ENCODE results near the gene ANKLE1.

ANKLE1 gene

DNA sequence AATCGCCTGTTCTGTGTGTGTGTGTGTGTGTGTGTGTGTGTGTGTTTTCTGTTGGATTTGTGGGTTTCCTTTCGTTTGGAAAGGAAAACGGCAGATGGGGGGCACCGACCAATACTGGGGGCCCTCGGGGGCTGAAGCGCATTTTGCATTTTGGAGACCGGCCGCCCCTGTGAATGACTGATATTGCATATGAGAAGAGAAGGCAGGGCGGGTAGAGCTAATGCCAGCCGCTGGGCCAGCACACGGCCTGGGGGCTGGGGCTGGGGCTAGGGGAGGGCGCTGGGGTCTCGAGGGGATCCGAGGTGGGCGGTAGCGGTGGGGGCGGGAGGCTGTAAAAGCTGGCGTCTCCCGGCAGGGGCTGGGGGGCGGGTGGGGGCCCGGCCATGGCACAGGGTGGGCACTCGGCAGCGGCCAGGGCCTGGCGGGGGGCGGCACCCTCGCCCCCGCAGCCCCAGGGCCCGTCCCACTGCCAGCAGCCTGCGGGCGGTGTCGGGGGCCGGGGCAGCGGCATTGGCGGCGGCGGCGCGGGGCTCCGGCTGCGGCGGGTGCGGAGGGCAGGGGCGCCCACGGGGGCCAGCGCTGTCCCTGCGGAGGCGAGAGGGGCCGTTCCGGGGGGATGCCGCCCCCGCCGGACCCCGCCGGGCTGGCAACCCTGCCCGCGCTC is 41.7 kb downstream of the ANKLE1 start:
- H2AFZ ChIP-seq (ENCODE audit: low read length): no peak overlapping the region
- TF ChIP-seq, protein P1, sequence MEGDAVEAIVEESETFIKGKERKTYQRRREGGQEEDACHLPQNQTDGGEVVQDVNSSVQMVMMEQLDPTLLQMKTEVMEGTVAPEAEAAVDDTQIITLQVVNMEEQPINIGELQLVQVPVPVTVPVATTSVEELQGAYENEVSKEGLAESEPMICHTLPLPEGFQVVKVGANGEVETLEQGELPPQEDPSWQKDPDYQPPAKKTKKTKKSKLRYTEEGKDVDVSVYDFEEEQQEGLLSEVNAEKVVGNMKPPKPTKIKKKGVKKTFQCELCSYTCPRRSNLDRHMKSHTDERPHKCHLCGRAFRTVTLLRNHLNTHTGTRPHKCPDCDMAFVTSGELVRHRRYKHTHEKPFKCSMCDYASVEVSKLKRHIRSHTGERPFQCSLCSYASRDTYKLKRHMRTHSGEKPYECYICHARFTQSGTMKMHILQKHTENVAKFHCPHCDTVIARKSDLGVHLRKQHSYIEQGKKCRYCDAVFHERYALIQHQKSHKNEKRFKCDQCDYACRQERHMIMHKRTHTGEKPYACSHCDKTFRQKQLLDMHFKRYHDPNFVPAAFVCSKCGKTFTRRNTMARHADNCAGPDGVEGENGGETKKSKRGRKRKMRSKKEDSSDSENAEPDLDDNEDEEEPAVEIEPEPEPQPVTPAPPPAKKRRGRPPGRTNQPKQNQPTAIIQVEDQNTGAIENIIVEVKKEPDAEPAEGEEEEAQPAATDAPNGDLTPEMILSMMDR (IDR thresholded peaks at IDR 0.05; ENCODE audit: low read length): no peak
- no peak for TF ChIP-seq EZH2 (IDR thresholded peaks at IDR 0.05; ENCODE audit: borderline replicate concordance, low read length)
- H3K9me2 ChIP-seq (ENCODE audit: low read depth, low read length): no peaks in the 10 kb centered on the region
- H3K4me2 ChIP-seq (ENCODE audit: low read length): no peak overlapping the region
- peaks cover 41% of the 10 kb centered on the region for H3K36me3 ChIP-seq (ENCODE audit: insufficient read depth, low read length)
- H3K4me3 ChIP-seq (ENCODE audit: low read depth, low read length, poor library complexity, severe bottlenecking): no peak overlapping the region
- H3K27ac ChIP-seq (ENCODE audit: low read depth, low read length, poor library complexity, severe bottlenecking): no peak overlapping the region
- no peaks in the 10 kb centered on the region for H4K20me1 ChIP-seq (ENCODE audit: insufficient read depth, low read length)
- no peak overlapping the region for H3K9ac ChIP-seq (ENCODE audit: low read length)
- peaks cover 6% of the 10 kb centered on the region for H3K4me1 ChIP-seq (ENCODE audit: insufficient read depth, low read length, severe bottlenecking)
- H3K9me3 ChIP-seq (ENCODE audit: low read length): no peaks in the 10 kb centered on the region
- H3K27me3 ChIP-seq (ENCODE audit: insufficient read depth, low read length): no peaks in the 10 kb centered on the region
- no peaks in the 10 kb centered on the region for H3K79me2 ChIP-seq (ENCODE audit: insufficient read depth, low read length)
- H3F3A ChIP-seq (ENCODE audit: insufficient read depth, low read length): peaks cover 3% of the 10 kb centered on the region; the same call in 1 of the 2 replicates

DNA sequence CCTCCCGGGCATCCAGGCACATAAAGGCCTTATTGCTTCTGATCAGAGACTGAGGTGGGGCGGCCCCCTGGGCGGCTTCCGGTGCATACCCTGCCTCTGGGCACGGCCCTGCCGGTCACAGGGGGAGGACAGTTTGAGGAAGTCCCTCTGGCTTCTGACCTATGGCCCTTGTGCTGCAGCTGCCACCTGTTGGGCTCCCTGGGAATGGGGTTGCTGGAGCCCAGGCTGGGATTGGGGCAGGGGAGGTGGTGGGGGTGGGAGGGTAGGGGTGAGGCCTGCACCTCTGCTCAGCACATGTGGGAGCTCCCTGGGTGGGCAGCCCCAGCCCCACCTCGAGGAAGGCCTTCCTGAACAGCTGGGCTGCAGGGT is 42.2 kb downstream of the ANKLE1 start:
- no peaks in the 10 kb centered on the region; the same call in 1 of the 2 replicates for H3K27me3 ChIP-seq (ENCODE audit: insufficient read depth, low read length)
- H3K27ac ChIP-seq (ENCODE audit: low read depth, low read length, poor library complexity, severe bottlenecking): no peak overlapping the region
- no peaks in the 10 kb centered on the region for H3K9me2 ChIP-seq (ENCODE audit: low read depth, low read length)
- no peak overlapping the region for H3K4me3 ChIP-seq (ENCODE audit: low read depth, low read length, poor library complexity, severe bottlenecking)
- H3K4me1 ChIP-seq (ENCODE audit: insufficient read depth, low read length, severe bottlenecking): peaks cover 6% of the 10 kb centered on the region
- no peaks in the 10 kb centered on the region for H4K20me1 ChIP-seq (ENCODE audit: insufficient read depth, low read length)
- no peak overlapping the region for H3K4me2 ChIP-seq (ENCODE audit: low read length)
- H3F3A ChIP-seq (ENCODE audit: insufficient read depth, low read length): peaks cover 3% of the 10 kb centered on the region; the same call in 1 of the 2 replicates
- no peak overlapping the region for H2AFZ ChIP-seq (ENCODE audit: low read length)
- no peaks in the 10 kb centered on the region for H3K79me2 ChIP-seq (ENCODE audit: insufficient read depth, low read length)
- H3K9me3 ChIP-seq (ENCODE audit: low read length): no peaks in the 10 kb centered on the region
- peaks cover 40% of the 10 kb centered on the region for H3K36me3 ChIP-seq (ENCODE audit: insufficient read depth, low read length)
- TF ChIP-seq, protein P1 (IDR thresholded peaks at IDR 0.05; ENCODE audit: low read length): no peak
- no peak for TF ChIP-seq EZH2 (IDR thresholded peaks at IDR 0.05; ENCODE audit: borderline replicate concordance, low read length)
- no peak overlapping the region for H3K9ac ChIP-seq (ENCODE audit: low read length)

DNA sequence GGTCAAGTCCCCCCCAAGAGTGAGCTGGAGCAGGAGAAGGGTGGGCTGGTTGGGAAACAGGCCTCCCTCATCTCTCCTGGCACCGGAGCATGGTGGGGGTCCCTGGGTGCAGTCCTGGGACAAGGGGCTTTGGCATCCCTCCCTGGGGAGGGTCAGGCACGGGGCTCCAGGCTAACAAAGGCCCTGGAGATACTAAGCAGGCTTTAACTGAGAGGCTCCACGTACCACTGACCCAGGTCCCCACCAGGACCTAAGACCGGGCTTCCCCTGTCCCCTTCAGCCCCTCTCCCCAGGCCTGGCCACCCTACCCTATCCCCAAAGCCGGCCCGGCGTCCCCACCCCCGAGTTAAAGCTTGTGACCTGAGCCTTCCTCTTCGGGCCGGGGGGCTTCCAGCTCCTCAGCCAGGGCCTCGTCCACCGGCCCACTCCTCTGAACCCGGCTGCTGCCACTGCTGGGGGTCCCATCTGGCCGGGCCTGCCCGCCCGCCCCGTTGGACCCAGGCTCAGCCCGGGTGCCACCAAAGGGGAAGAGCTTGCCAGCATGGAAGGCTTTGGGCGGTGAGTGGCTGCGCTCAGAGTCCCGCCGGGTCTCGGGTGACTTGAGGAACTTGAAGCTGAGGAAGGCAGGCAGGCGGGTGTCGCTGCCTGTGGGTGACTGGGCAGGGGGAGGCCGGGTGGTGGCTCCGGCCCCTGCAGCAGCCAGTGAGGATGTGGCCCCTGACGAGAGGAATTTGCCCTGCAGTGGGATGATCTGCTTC is 42.8 kb downstream of the ANKLE1 start:
- Histone ChIP-seq H3K4me3 (ENCODE audit: low read depth, low read length, poor library complexity, severe bottlenecking) (no peak overlapping the region), H3K79me2 (ENCODE audit: insufficient read depth, low read length) (no peaks in the 10 kb centered on the region), H3F3A (ENCODE audit: insufficient read depth, low read length) (peaks cover 3% of the 10 kb centered on the region; the same call in 1 of the 2 replicates), H3K27ac (ENCODE audit: low read depth, low read length, poor library complexity, severe bottlenecking) (no peak overlapping the region), H3K9ac (ENCODE audit: low read length) (no peak overlapping the region), H3K4me1 (ENCODE audit: insufficient read depth, low read length, severe bottlenecking) (peaks cover 6% of the 10 kb centered on the region), H3K27me3 (ENCODE audit: insufficient read depth, low read length) (no peaks in the 10 kb centered on the region; the same call in 1 of the 2 replicates), H3K9me3 (ENCODE audit: low read length) (no peaks in the 10 kb centered on the region), H3K36me3 (ENCODE audit: insufficient read depth, low read length) (peaks cover 34% of the 10 kb centered on the region), H3K4me2 (ENCODE audit: low read length) (no peak overlapping the region), H2AFZ (ENCODE audit: low read length) (no peak overlapping the region), H3K9me2 (ENCODE audit: low read depth, low read length) (no peaks in the 10 kb centered on the region), H4K20me1 (ENCODE audit: insufficient read depth, low read length) (no peaks in the 10 kb centered on the region)
- no peak for TF ChIP-seq EZH2 (IDR thresholded peaks at IDR 0.05; ENCODE audit: borderline replicate concordance, low read length)
- TF ChIP-seq, protein P1 (IDR thresholded peaks at IDR 0.05; ENCODE audit: low read length): no peak

Data from OCI-LY1 (cell line).